ENCODE measurements around the gene SPATA31D4.

Gene SPATA31D4

DNA sequence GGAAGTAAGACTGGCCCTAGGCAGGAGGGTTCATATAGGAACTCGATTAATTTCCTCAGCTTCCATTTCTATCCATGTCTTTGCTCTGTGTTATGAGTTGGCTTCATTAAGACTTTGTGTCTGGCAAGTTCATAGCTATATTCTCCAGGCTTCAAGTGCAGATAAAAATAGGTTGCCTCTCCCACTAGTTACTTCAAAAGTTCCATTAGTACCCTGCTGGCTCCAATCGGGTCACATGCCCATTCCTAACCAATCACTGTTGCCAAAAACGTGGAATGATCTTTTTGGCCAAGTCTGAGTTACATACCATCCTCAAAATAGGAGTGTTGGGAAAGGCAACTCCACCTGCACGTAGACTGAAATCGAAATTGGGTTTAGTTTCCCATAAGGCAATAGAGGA is 46.5 kb downstream of the SPATA31D4 start:
- TF ChIP-seq, protein P1, sequence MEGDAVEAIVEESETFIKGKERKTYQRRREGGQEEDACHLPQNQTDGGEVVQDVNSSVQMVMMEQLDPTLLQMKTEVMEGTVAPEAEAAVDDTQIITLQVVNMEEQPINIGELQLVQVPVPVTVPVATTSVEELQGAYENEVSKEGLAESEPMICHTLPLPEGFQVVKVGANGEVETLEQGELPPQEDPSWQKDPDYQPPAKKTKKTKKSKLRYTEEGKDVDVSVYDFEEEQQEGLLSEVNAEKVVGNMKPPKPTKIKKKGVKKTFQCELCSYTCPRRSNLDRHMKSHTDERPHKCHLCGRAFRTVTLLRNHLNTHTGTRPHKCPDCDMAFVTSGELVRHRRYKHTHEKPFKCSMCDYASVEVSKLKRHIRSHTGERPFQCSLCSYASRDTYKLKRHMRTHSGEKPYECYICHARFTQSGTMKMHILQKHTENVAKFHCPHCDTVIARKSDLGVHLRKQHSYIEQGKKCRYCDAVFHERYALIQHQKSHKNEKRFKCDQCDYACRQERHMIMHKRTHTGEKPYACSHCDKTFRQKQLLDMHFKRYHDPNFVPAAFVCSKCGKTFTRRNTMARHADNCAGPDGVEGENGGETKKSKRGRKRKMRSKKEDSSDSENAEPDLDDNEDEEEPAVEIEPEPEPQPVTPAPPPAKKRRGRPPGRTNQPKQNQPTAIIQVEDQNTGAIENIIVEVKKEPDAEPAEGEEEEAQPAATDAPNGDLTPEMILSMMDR (IDR thresholded peaks at IDR 0.05), result no peak

DNA sequence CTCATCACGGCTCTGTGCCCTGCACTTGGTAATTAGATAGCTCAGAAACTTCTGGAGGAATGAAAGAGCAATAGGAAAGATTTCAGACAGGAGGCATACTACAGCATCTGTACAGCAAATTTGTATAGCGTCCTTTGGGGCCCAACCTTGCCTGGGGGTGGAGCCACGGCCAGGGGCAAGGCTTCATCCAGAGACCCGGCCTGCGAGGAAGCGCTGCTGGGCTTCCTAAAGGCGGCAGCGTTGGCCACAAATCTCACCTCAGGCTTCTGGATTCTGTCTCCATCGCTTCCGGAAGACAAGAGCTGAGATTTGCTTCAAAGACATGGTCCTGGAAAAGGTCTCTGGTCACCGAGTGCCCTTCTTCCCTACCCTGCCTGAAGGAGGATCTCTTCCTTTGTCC is 48.1 kb downstream of the SPATA31D4 start:
- TF ChIP-seq, protein P1 (IDR thresholded peaks at IDR 0.05), result no peak

GRCh38 chr9:81979196-81979595 is 51.0 kb downstream of the SPATA31D4 start:
- TF ChIP-seq, protein P1 (IDR thresholded peaks at IDR 0.05), result no peak

DNA sequence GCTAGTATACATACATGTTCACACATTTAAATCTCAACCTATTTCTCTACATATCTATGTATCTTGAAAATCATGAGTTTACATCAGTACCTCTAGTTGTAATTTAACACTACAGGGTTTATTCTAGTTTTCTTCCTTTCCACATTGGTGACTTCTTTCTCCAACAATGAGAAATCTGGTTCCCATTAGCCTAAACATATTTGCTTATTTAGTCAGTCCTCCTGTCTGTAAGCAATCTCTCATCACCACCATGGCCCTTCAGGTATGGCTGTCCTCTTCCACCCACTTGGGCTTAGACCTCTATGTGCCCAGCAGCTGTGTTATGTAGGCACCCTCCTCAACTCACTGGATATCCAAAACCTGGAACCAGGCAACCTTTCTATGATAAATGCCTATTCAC is 52.3 kb downstream of the SPATA31D4 start:
- TF ChIP-seq, protein P1 (IDR thresholded peaks at IDR 0.05), result no peak

DNA sequence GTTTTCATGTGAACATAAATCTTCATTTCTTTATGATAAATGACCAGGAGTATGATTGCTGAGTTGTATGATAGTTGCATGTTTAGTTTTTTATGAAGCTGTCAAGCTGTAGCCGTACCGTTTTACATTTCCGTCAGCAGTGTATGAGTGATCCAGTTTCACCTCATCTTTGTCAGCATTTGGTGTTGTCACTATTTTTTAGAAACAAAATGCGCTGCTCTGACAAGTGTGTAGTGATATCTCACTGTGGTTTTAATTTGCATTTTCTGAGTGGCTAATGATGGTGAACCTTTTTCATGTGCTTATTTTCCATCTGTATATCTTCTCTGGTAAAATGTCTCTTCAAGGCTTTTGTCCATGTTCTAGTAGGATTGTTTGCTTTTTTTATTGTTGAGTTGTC is 53.7 kb downstream of the SPATA31D4 start:
- TF ChIP-seq, protein P1 (IDR thresholded peaks at IDR 0.05), result no peak
